SJCRH30 (cell line): ENCODE data around the gene KIF16B. TPM values are rescaled to one million over a fixed set of nuclear protein-coding genes. Genes with fewer than 3 reads are reported as not detected.
A peak's percentile ranks its signal among the peaks of the same experiment; 100 is the strongest.
"Not testable (repeated sequence)": the region's sequence is repeated elsewhere in the genome, so short reads cannot be mapped to it uniquely, and the experiment has no call there.

Experiments
- DNase-seq, 2 experiments: peaks; one replicate each; pipeline ENCODE4 v3.0.0-alpha.2; 2015 to 2020
- H3K27ac ChIP-seq: fragments of 250-450 bp; sonication (Bioruptor Pico); 2 replicates; pipeline ENCODE4 v1.5.1; 2020; ENCODE audit warnings: mild to moderate bottlenecking, moderate library complexity
- H3K27me3 ChIP-seq: fragments of 250-450 bp; sonication (Bioruptor Pico); 2 replicates; pipeline ENCODE4 v1.5.1; 2020; ENCODE audit warnings: mild to moderate bottlenecking, moderate library complexity
- H3K36me3 ChIP-seq: fragments of 250-450 bp; sonication (Bioruptor Pico); 2 replicates; pipeline ENCODE4 v1.5.1; 2020; ENCODE audit warnings: mild to moderate bottlenecking, moderate library complexity
- H3K4me1 ChIP-seq: fragments of 250-450 bp; sonication (Bioruptor Pico); 2 replicates; pipeline ENCODE4 v1.5.1; 2020; ENCODE audit warnings: mild to moderate bottlenecking, moderate library complexity
- H3K4me3 ChIP-seq: fragments of 250-450 bp; sonication (Bioruptor Pico); 2 replicates; pipeline ENCODE4 v1.5.1; 2020; ENCODE audit warnings: mild to moderate bottlenecking, moderate library complexity
- H3K9me3 ChIP-seq: fragments of 250-450 bp; sonication (Bioruptor Pico); replicated peaks from 2 replicates; pipeline ENCODE4 v1.5.1; 2020; ENCODE audit warnings: mild to moderate bottlenecking, moderate library complexity
- total RNA-seq: library from RNA; depleted of rRNA; stranded (reverse); fragments of >200 nt; shearing (Covaris generic); gene quantifications from 2 replicates; pipeline ENCODE4 v1.2.3, GENCODE V29; 2014

The KIF16B gene
- total RNA-seq, 1 experiment from 2014 or later = 2.0 TPM

DNA sequence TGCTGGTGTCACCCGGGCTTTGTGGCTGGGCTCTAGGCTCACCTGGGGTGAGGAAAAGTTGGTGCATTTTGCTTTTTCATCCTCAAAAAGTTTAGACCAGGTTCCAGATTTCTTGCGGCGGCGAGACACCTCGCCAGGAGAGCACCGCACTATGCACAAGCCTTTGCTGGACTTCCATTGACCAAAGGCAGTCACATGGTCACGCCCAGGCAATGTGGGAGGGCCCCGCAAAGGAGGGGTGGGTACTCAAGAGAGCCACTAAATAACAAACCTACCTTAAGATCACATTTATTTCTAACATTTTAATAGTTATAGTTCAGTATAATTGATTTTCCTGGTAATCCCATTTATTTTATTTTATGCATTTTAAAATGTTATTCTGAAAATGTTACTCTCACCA lies 3.0 kb upstream of the KIF16B start:
- no peaks in the 10 kb centered on the region for H3K9me3 ChIP-seq
- DNase-seq = no peak
- no peaks in the 10 kb centered on the region for H3K36me3 ChIP-seq
- no peaks in the 10 kb centered on the region for H3K4me1 ChIP-seq
- no peaks in the 10 kb centered on the region for H3K27me3 ChIP-seq
- no peak overlapping the region for H3K4me3 ChIP-seq
- H3K27ac ChIP-seq = no peak overlapping the region

DNA sequence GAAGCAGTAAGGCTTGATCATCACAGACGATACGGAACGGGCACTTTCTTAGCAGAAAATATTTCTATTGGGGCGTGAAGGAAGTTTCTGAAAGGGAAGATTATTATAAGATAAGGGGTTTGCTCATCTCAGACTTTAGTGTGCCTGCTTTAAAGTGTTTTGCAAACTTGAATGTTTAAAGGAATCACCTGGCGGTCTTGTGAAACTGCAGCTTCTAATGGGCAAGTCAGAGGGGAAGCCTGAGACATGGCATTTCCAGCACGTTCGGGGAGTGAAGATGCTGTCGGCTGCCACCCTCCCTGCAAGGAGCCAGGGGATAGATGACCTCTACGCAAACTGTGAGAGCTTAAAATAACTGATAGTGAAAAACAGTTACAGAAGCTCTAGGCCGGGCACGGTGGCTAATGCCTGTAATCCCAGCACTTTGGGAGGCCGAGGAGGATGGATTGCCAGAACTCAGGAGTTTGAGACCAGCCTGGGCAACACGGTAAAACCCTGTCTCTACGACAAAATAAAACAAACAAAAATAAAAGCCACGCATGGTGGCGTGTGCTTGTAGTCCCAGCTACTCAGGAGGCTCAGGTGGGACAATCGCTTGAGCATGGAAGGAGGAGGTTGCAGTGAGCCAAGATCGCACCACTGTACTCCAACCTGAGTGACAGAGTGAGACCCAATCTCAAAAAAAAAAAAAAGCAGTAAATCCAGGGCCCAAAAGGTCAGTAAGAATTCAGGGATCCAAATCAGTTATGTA lies 2.3 kb upstream of the KIF16B start:
- no peaks in the 10 kb centered on the region for H3K27me3 ChIP-seq
- no peaks in the 10 kb centered on the region for H3K4me1 ChIP-seq
- H3K27ac ChIP-seq = no peak overlapping the region
- H3K36me3 ChIP-seq = no peaks in the 10 kb centered on the region
- no peaks in the 10 kb centered on the region for H3K9me3 ChIP-seq
- peak overlapping the region; percentile 38 for H3K4me3 ChIP-seq
- DNase-seq = no peak

DNA sequence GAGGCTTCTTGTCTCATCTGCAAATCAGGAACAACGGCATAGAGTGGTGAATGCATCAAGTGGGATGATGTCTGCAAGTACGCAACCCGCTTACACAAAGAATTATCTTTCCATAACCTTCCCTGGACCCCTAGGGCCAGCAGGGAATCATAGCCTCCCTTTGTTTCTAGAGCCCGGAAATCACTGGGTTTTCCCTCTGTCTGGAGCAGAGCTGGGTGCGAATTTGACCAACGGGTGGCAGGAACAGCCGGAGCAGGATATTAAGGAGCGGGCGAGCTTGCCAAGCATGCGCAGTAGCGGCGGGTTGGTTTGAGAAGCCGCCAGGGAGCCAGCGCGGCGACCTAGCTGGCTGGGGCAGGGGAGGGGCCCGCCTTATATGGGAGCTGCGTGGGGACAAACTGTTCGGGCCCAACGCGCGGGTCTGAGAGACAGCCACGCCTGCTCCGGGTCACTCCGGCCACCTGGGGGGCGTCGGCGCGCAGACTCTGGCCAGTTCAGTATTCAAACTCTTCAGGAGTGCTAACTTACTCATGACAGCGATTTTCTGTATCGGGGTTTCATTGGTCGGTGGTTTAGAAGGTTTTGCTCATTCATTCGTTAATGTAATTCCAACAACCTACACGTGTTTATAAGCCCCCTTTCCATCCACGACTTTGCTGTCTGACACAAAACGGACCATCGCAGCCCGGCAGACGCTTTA lies 1.6 kb upstream of the KIF16B start:
- Histone ChIP-seq H3K36me3 (no peaks in the 10 kb centered on the region), H3K27me3 (no peaks in the 10 kb centered on the region), H3K4me1 (no peaks in the 10 kb centered on the region), H3K9me3 (no peaks in the 10 kb centered on the region), H3K4me3 (peak overlapping the region; percentile 38), H3K27ac (no peak overlapping the region)
- DNase-seq = peak; percentile 48 to 57

DNA sequence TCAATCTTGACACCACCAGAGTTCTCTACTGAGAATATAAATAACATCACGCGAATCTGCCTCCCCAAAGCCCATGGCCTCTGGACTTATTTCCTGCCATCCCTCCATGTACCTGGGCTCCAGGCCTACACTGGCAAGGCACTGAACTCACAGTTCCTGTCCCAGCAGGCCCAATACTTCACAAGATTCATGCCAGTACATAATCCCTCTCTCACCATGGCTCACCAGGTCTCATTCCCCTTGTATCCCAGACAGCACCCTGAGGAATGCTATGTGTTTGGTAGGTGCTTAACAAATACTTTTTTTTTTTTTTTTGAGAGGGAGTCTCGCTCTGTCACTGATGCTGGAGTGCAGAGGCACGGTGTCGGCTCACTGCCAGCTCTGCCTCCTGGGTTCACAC lies 1.9 kb downstream of the KIF16B start:
- H3K27ac ChIP-seq = no peak overlapping the region
- H3K4me1 ChIP-seq = no peaks in the 10 kb centered on the region
- H3K27me3 ChIP-seq = no peaks in the 10 kb centered on the region
- no peak overlapping the region for H3K4me3 ChIP-seq
- no peaks in the 10 kb centered on the region for H3K36me3 ChIP-seq
- no peaks in the 10 kb centered on the region for H3K9me3 ChIP-seq
- DNase-seq = no peak

DNA sequence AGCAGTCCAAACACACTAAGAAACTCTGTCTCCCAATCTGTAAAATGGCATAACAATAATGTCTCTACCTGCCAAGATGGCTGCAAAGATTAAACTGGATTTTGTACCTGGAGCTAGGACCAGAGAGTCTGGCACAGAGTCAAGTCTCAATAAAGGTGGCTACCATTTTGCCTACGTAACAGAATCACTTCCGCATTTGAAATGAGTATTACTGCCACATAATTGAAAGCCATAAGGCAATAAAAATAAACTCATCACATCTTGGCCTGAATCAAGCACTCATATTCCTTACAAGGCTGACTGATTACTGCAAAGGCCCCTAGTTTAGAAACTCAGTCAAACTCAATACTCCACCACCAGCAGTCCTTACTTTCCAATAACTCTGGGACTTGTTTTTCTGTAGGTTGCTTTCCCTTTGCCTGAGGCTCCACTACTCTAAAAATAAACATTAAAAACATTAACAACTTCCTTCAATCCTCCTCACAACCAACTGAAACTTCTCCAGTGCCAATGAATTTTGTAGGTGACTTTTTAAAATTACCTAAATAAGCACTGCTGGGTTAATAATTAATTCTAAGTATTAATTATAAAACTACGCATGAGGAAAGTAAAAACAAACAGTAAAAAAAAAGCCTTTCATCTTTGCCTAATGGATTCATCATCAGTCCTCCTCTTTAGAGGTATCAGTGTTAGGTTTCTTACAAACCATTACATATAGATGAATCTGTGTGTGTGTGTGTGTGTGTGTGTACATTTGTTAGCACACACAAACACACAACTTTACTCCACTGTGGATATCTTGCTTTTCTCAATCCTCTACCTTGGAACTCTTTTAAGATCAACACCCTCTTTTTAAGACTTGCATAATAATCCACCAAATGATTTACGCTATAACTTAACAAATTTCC lies 3.7 kb downstream of the KIF16B start:
- Histone ChIP-seq H3K4me1 (no peaks in the 10 kb centered on the region), H3K36me3 (no peaks in the 10 kb centered on the region), H3K27me3 (no peaks in the 10 kb centered on the region), H3K4me3 (no peak overlapping the region), H3K9me3 (no peaks in the 10 kb centered on the region), H3K27ac (no peak overlapping the region)
- DNase-seq = no peak

DNA sequence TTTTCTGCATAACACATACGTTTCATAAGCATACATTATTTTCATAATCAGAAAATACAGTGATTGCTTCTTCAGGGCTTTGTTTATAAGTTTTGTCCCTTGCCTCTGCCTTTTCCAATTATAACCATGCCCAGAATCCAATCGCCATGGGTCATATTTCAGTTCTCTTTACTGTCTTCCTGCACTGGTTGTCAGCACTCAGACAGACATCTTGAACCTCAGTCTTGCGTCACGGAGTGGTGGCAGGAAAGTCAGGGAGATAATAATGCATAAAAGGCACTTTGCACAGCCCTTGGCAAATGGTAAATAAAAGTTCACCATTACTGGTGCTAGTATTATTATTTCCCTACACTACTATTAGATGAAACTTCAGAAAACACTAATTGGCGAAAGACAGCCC lies 7.2 kb downstream of the KIF16B start:
- H3K27me3 ChIP-seq = no peaks in the 10 kb centered on the region
- no peak overlapping the region for H3K4me3 ChIP-seq
- H3K4me1 ChIP-seq = no peaks in the 10 kb centered on the region
- H3K9me3 ChIP-seq = no peaks in the 10 kb centered on the region
- H3K27ac ChIP-seq = no peak overlapping the region
- DNase-seq = no peak
- H3K36me3 ChIP-seq = no peaks in the 10 kb centered on the region

DNA sequence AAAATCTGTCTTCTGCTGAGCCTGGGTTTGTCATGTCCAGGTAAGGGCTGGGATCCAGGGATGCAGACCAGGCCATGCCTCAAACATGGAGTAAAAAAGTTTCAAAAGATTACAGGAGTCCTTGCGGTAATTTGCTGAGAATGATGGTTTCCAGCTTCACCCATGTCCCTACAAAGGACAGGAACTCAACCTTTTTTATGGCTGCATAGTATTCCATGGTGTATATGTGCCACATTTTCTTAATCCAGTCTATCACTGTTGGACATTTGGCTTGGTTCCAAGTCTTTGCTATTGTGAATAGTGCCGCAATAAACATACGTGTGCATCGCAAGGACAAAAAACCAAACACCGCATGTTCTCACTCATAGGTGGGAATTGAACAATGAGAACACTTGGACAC lies 9.2 kb downstream of the KIF16B start:
- H3K4me1 ChIP-seq, H3K27me3 ChIP-seq, H3K27ac ChIP-seq, H3K4me3 ChIP-seq, H3K9me3 ChIP-seq, H3K36me3 ChIP-seq, DNase-seq: not testable (repeated sequence)

DNA sequence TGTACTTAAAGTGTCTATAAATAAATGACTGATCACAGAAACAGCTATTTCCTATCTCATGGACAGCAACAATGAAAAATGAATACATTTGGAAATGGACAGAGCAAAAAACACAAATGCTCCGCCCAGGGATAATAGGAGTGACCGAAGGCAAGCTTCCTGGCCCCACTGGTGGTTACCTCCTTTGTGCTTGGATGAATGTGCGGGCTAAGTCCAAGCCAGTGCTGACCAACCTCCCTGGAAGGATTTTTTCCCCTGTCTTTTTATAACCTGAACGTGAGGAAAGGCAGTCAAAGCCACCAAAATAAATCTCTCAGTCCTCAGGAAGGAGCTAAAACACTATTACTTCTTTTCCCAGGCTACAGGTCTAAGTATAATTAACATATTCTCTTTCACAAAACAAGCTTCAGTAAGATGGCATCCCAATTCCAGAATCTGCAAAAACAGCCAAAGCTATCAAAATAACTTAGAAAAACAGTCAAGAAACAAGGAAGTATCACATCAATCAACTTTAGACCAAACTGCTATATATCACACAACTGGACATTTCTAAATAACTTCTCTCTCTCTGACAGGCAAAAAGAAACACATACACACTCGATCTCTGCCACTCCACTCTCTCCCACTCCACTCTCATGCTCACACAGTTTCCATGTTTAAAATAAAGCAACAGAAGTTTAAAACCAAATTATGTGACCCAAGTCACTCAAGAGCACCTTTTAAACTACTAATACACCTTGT lies 10.0 kb downstream of the KIF16B start:
- no peak overlapping the region for H3K27ac ChIP-seq
- no peaks in the 10 kb centered on the region for H3K4me1 ChIP-seq
- no peak for DNase-seq
- H3K36me3 ChIP-seq = no peaks in the 10 kb centered on the region
- no peak overlapping the region for H3K4me3 ChIP-seq
- H3K9me3 ChIP-seq = no peaks in the 10 kb centered on the region
- H3K27me3 ChIP-seq = no peaks in the 10 kb centered on the region

DNA sequence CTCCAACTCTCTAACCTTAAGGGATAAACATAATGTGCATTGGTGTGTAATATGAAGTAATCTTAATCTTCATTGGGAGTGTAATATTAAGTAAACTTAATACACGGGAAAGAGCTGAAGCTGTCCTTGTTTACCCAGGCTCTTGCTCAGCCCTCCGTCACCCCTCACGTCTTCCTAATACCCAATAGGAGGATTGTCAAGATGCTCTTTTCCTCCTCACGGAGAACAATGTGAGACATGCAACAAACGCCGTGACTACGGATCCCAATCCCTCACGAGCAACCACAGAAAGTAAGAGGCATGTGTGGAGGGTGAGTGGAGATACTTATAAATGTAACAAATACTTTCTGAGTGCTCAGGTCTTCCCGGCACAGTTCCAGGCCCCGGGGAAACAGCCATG lies 11.0 kb downstream of the KIF16B start:
- DNase-seq = no peak
- no peaks in the 10 kb centered on the region for H3K27me3 ChIP-seq
- no peak overlapping the region for H3K4me3 ChIP-seq
- H3K36me3 ChIP-seq = no peaks in the 10 kb centered on the region
- H3K4me1 ChIP-seq = no peaks in the 10 kb centered on the region
- H3K27ac ChIP-seq = no peak overlapping the region
- H3K9me3 ChIP-seq = no peaks in the 10 kb centered on the region

DNA sequence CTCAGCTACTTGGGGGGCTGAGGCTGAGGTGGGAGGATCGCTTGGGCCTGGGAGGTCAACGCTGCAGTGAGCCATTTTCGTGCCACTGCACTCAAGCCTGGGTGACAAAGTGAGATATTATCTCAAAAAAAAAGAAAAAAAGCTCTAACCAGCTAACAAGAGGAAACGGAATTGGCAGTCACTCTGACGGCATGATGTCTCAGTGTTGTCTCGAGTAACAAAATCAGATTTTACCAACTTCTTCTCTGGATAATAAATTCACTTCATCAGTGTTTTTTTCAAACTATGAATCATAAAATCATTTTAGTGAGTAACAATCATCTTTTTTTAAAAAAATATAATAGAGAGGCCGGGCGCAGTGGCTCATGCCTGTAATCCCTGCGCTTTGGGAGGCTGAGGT lies 12.6 kb downstream of the KIF16B start:
- no peaks in the 10 kb centered on the region for H3K4me1 ChIP-seq

DNA sequence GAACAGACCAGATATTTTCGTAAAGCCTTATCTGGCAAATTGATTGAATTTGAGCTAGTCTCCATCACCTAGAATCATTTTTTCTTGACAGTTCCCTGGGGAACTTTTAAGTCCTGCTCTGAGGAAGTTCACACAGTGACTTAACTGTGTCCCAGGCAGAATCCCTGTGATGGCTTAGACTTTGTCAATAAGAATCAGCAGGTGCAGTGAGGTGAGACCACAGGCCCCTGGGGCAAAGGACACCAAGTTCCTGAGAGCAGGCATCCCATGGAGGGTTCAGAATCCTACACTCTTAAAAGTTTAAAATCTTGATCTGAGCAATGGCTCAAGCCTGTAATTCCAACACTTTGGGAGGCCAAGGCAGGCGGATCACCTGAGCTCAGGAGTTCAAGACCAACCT lies 13.0 kb downstream of the KIF16B start:
- no peak for DNase-seq
- Histone ChIP-seq H3K27ac (no peak overlapping the region), H3K9me3 (no peaks in the 10 kb centered on the region), H3K36me3 (no peaks in the 10 kb centered on the region), H3K4me1 (no peaks in the 10 kb centered on the region), H3K27me3 (no peaks in the 10 kb centered on the region), H3K4me3 (no peak overlapping the region)

More for the DNA sequence above, 12.6 kb downstream of the KIF16B start:
- Histone ChIP-seq H3K27ac (no peak overlapping the region), H3K4me3 (no peak overlapping the region), H3K9me3 (no peaks in the 10 kb centered on the region), H3K27me3 (no peaks in the 10 kb centered on the region), H3K36me3 (no peaks in the 10 kb centered on the region)
- no peak for DNase-seq

DNA sequence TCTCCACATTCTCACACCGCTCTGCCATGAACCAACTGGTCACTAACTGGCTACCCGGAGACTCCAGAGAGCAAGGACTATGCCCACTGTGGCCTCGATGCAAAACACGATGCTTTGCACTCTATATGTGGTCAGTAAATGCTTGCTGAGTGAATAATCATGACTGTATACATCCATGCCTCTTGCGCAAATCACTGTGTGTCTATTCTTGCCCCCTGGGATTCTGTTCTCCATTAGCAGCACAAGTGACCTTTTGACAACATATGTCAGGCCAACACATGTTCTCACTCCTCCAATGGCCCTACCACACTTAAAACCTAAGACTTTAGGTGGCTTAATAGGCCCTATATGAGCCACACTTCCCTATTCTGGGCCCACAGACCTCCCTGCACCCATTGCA lies 16.9 kb downstream of the KIF16B start:
- H3K27ac ChIP-seq = no peak overlapping the region
- no peak overlapping the region for H3K4me3 ChIP-seq
- H3K4me1 ChIP-seq = no peaks in the 10 kb centered on the region
- H3K9me3 ChIP-seq = no peaks in the 10 kb centered on the region
- no peaks in the 10 kb centered on the region for H3K36me3 ChIP-seq
- no peak for DNase-seq
- H3K27me3 ChIP-seq = no peaks in the 10 kb centered on the region

DNA sequence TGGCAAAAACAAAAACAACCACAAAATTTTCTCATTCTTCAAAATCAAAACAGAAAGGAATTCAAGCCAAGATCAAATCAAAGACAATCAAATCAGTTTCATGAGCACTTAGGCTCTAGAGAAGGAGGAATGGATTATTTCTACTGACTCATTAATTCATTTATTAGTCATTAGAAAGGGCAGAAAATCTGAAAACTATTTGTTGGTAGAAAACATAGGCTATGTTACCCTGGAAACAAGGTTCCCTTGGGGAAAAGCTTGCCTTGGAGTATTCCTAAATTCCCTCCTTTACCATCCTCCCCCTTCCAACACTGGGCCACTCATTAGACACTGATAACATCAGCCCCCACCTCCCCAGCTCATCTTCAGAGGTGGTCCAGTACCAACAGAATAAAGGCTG lies 17.5 kb downstream of the KIF16B start:
- Histone ChIP-seq H3K4me3 (no peak overlapping the region), H3K27ac (no peak overlapping the region), H3K27me3 (no peaks in the 10 kb centered on the region), H3K9me3 (no peaks in the 10 kb centered on the region), H3K36me3 (no peaks in the 10 kb centered on the region), H3K4me1 (no peaks in the 10 kb centered on the region)
- no peak for DNase-seq

DNA sequence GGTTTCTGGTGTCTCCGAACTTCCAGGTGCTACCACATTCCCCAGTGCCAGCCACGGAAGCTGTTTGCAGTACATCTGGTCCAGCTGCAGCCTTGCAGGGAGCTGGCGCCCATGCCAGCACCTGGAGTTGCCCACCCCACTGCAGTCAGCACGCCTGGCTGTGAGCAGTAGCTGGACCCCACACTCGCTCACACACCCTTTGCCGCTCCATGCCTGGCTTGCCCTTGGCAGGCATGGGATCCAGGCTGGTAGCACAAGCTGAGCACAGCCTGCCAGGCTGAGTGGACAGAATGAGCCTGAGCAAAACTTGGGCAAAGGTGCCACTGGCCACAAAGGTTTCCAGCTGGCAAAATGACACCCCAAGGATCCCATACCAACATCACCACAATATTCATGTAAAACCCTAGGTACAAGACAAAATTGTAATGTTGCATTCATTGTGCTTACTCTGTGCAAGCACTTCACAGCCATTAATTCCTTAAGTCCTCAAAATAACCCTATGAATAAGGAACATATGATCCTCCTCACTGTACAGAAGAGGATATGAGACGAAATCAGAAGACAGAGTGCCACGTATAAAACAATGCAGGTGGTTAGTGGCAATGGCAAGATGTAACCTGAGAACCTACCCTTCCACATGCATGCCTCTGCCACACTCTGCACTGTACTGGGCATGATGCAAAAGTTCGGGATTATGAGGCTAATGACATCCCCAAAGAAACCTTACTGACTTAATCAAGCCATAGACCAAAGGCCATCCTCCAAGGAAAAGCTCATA lies 18.3 kb downstream of the KIF16B start:
- Histone ChIP-seq H3K27ac (no peak overlapping the region), H3K4me1 (no peaks in the 10 kb centered on the region), H3K4me3 (no peak overlapping the region), H3K27me3 (no peaks in the 10 kb centered on the region), H3K9me3 (no peaks in the 10 kb centered on the region), H3K36me3 (no peaks in the 10 kb centered on the region)
- DNase-seq = no peak
